ENCODE data around the gene AAK1.

- TF ChIP-seq SIN3A (IDR thresholded peaks at IDR 0.05; ENCODE audit: borderline replicate concordance, low read depth, low read length): no peak
- TF ChIP-seq CTCF (IDR thresholded peaks at IDR 0.05): no peak
- TF ChIP-seq RFX5 (IDR thresholded peaks at IDR 0.05; ENCODE audit: low read length): no peak
- no peak for TF ChIP-seq NRF1 (IDR thresholded peaks at IDR 0.05; ENCODE audit: low read depth, low read length)
- no peak for TF ChIP-seq YY1 (IDR thresholded peaks at IDR 0.05; ENCODE audit: low read depth)
- TF ChIP-seq RAD21 (IDR thresholded peaks at IDR 0.05; ENCODE audit: low read length): no peak
- TF ChIP-seq POLR2AphosphoS5 (IDR thresholded peaks at IDR 0.05; ENCODE audit: low read depth, low read length): no peak
- no peak for TF ChIP-seq NFIC (IDR thresholded peaks at IDR 0.05; ENCODE audit: borderline replicate concordance)
- no peak for TF ChIP-seq TAF1 (IDR thresholded peaks at IDR 0.05; ENCODE audit: borderline replicate concordance, low read depth, low read length)
- no peak for TF ChIP-seq SMC3 (IDR thresholded peaks at IDR 0.05; ENCODE audit: low read depth, low read length)
- no peak for TF ChIP-seq MAX (IDR thresholded peaks at IDR 0.05; ENCODE audit: low read depth)
- TF ChIP-seq GATA2 (CRISPR knock-in tag; IDR thresholded peaks at IDR 0.05): no peak
These were observed 121.8 kb downstream of the AAK1 start for GRCh38 chr2:69521747-69522146.
